GM19438 (cell line): ENCODE data around the gene STX16.

Source experiments
- ATAC-seq: cut with Tn5 transposase; IDR thresholded peaks from one replicate; pipeline ENCODE4 v1.9.1; 2021; ENCODE audit warnings: low read depth; ENCODE audit not compliant: unreplicated experiment

The STX16 gene

GRCh38 chr20:58707770-58708169 lies 56.7 kb downstream of the STX16 start:
- no peak for ATAC-seq

DNA sequence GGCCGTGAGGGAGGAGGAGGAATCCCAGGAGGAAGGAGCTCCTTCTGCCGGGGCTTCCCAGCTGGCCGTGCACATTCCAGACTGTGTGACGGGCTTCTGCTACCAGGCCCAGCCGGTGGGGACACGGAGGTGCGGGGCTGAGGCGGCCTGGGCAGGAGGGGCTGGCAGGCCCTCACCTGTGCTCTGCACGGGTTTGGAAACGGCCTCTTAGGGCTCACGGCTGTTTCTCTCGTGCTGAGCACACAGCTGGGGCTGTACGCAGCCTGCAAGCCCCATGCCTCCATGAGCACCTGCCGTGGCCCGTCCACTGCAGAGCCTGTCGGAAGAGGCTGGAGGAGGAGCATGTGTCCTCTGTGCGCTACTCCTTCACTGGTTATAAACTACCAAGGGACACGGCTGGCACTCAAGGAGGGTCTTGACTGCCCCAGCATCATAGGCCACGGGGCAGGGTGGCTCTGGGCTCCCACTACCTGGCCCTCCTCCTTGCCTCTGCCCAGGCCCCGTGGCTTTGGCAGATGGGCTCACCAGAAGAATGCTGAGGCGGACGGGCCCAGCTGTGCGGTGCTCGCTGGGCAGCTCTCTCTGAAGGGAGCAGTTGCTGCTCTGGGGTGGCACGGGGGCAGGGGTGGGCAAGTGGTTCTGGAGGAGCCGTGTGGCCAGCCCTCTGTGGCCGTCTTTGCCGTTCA lies 57.3 kb downstream of the STX16 start:
- no peak for ATAC-seq

GRCh38 chr20:58709013-58709702 lies 58.1 kb downstream of the STX16 start:
- ATAC-seq = no peak

- no peak for ATAC-seq
Measured at GRCh38 chr20:58709703-58710039, 58.6 kb downstream of the STX16 start.

- ATAC-seq = no peak
Measured at GRCh38 chr20:58710481-58711265, 59.6 kb downstream of the STX16 start.

DNA sequence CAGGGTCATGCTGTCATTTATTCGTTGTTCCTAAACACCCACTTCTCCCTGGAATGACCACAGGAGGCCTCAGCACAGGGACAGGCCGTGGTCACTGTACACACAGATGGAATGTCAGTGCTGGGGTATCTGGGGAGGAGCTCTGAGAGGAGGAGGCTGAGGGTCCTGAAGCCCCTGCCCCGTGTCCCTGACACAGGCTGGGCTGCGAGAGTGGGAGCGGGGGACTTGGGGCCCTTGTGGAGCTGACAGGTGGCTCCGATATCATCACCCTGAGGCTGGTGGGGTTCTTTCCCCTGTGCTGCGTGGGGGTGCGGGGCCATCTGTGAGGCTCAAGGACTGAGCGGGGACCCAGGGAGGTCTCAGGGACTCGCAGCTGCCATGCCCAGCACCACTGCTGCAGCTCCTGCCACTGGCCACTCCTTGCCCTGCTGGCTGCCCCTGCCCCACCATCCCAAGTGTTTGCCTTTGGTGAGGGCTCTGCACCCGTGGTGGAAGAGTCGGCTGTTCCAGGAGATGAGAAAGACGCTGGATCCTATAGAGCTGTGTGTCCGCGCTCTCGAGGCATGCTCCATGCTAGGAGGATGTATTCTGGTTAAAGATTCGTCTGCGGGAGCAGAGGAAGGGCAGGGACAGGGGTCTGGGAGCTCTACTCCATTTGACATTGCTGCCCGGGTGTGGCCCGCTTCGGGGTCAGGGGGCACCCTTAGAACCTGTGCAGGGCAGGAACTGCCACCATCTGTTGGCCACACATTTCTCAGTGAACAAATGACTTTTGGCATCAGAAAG lies 60.4 kb downstream of the STX16 start:
- no peak for ATAC-seq

DNA sequence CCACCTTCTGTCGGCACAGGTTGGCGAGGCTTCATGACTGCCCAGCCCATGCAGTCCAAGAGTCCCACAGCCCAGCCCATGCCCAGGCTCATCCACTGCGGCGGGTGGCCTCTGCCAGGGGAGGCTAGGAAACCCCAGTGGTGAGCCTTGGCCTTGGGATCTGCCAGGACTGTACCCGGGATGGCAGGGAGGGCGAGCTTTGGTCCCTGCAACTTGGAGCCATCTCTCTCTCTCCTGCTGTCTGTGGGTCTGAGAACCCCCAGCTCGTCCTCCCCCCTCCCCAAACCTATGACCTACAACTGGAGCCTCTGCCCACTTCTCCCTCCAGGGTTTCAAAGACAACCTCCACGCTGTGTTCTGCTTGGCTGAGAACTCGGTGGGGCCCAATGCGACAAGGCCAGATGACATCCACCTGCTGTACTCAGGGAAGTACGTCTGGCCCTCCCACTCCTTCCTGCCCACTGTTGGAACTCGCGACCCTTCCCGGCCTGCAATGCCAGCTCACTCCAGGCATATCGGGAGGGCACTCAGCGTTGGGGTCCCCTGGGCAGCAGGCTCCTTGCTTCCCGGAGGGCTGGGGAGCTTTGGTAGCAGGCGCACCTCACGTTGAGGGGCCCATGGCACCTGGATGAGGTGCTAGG lies 61.2 kb downstream of the STX16 start:
- ATAC-seq = no peak

DNA sequence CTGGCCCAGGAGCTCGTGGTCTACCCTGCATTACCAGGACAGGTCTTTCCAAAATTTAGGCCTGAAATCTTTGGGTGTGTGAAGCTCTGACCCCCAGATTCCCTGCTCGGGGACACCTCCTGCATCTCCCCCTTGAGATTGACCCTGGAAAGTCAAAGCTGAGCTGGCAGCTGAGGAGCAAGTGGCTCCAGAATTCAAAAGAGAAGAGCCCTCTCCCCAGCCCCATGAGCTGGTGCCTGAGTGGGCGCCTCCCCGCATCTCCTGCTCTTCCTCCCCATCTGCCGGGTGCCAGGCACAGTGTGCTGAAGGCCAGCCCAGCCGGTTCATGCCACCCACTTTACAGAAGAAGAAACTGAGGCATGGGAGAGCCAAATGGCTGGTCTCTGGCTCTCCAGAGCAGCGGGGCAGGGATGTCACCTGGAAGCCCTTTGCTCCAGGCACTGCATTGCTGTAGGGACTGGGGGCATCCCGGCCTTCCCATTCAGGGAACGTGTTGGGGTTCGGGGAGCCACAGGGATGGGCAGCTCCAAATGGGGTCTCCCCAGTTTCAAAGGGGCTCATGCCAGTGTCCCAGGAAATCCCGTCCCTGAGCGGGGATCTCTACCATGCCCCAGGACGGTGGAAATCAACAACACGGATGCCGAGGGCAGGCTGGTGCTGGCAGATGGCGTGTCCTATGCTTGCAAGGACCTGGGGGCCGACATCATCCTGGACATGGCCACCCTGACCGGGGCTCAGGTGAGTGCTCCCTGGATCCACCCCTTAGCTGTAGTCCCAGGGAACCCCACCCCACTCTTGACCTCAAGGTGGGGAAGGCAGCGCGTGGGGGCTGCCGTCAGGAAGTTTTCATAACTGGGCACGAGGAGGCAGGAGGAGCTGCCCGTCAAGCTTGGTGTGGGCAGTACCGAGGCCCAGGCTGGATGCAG lies 62.0 kb downstream of the STX16 start:
- no peak for ATAC-seq

- no peak for ATAC-seq
Measured at GRCh38 chr20:58713801-58714339, 62.8 kb downstream of the STX16 start.

GRCh38 chr20:58714340-58714922 lies 63.3 kb downstream of the STX16 start:
- no peak for ATAC-seq

- no peak for ATAC-seq
Measured at GRCh38 chr20:58714923-58715351, 63.9 kb downstream of the STX16 start.

- no peak for ATAC-seq
Measured at GRCh38 chr20:58715391-58715800, 64.3 kb downstream of the STX16 start.

DNA sequence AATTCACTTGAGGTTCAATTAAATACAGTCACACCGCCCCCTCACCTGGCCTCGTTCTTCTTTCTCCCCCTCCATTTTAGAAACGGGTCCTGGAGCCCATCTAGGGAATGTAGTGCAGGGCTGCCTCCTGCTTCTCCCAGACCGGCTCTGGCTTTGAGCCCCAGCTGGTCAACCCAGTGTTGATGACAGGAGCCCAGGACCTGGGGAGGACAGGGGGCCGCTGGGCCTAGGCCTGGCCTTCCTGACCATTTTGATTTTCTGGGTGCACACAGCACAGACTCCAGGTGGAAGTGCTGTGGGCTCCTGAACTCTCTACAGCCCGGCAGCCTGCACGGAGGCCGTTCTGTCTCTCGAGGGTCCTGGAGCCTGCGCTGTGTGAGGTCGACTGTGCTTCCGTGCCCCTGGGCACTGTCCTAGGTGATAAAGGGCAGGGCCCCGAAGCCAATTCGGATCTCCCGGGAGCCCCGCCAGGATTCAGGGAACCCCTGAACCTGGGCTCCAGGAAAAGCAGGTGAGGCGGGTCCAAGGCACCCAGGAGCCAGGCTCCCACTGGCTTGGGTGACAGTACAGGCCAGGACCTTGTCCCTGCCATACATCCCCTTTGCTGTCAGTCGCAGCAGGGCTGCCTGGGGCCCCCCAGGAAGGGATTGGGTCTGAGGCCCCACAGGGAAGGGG lies 64.9 kb downstream of the STX16 start:
- no peak for ATAC-seq

- no peak for ATAC-seq
Measured at GRCh38 chr20:58716476-58717277, 65.6 kb downstream of the STX16 start.

GRCh38 chr20:58717278-58718091 lies 66.4 kb downstream of the STX16 start:
- ATAC-seq = no peak

DNA sequence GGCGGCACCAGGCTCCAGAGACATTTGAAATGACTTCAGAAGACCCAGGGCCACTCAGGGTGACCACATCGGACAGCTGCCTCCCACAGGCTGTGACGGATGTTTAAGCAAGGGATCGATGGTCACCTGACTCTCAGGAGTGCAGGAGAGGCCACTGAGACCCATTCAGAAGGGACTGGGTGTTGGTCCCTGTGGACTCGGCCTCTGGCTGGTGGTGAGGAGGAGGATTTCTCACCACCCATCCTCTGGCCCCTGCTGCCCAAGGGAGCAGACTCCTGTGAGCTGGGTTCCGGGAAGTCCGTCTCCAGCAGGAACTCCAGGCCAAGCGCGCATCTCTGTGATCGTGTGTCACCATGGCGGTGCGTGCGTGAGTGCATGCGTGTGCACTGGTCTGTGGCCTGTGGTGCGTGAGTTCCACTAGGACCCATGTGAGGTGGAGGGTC lies 67.1 kb downstream of the STX16 start:
- no peak for ATAC-seq
